Mammary epithelial cell (primary cell): ENCODE results near the gene IQSEC1.

Experiments
- CTCF ChIP-seq, 2 donors: IDR thresholded peaks in 1 of 2; conservative IDR thresholded peaks in 1 of 2; 2 replicates each; pipeline ENCODE4 v1.5.1; 2011 to 2012; ENCODE audit warnings: inconsistent platforms in 2 of 2, low read length in 2 of 2, mild to moderate bottlenecking in 2 of 2, control low read depth in 1 of 2, low read depth in 1 of 2; ENCODE audit not compliant: insufficient read depth in 1 of 2; ENCODE audit errors: extremely low read depth in 1 of 2
- EZH2 ChIP-seq: IDR thresholded peaks from 2 replicates; pipeline ENCODE4 v1.6.1; 2012; ENCODE audit warnings: low read length, inconsistent platforms, borderline replicate concordance

DNA sequence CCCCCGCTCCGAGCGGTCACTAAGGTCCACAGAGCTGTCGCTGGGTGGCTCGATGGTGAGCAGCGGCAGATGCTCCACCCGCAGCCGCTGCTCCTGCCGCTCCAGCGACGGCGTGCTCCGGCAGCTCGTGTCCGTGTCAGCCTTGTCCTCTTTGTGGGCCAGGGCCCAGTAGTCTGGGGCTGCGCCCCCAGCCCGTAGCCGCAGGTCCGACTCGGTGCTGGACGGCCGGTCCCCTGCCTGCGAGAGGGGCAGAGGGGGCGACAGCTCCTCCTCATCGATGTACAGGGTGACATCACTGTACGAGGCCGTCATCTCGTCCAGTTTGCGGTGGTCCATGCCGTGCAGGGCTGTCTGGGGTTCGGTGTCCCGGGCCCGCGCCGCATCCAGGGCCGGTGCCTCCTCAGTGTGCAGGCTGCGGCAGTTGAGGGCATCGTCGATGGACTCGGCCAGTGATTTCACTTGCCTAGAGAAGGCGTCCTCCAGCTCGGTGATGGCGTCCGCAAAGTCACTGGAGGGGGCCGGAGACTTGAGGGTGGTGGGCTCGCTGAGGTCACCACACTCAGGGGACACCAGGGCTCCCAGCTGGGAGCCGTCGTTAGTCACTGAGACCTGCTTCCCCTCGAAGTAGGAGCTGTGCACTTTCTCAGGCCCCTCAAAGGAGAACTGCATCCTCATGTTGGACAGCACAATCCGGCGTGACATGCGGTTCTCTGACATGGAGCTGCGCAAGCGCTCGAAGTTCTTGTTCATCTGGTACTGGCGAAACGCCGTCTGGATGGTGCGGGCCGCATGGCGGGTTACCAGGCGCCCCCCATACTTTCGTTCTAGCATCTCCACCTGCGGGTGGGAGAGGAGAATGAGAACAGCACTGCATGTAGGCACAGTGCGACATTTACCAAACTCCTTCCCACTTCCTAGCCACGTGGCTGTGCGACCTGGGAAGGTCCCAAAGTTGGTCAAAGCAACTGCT, 137.1 kb downstream of the IQSEC1 start:
- TF ChIP-seq CTCF (conservative IDR thresholded peaks at IDR 0.05 in 1 of 2, IDR thresholded peaks at IDR 0.05 in 1 of 2; ENCODE audit: extremely low read depth in 1 of 2, insufficient read depth in 1 of 2, low read depth in 1 of 2, low read length in 2 of 2) (no peak), EZH2 (no peak)
